GM12891 (cell line): ENCODE measurements around the gene MX1.

Experiments used
- DNase-seq: peaks from one replicate; pipeline ENCODE4 v3.0.0; 2011; ENCODE audit warnings: low spot score; ENCODE audit not compliant: insufficient read length
- FAIRE-seq: peaks from 2 replicates; lab custom pipeline; 2011; peaks lifted over from hg19 to GRCh38; lab: Jason Lieb, UNC
- PAX5 ChIP-seq: IDR thresholded peaks from 2 replicates; pipeline ENCODE4 v1.6.1; 2011; ENCODE audit warnings: low read length, moderate library complexity, mild to moderate bottlenecking; ENCODE audit not compliant: insufficient read depth, severe bottlenecking
- POLR2A ChIP-seq: IDR thresholded peaks from 2 replicates; pipeline ENCODE4 v1.6.1; 2011; ENCODE audit warnings: low read depth, low read length, control low read depth
- POLR2AphosphoS5 ChIP-seq: IDR thresholded peaks from 2 replicates; pipeline ENCODE4 v1.6.1; 2011; ENCODE audit warnings: low read depth, low read length, control low read depth
- POU2F2 ChIP-seq: IDR thresholded peaks from 2 replicates; pipeline ENCODE4 v1.6.1; 2011; ENCODE audit warnings: low read depth, mild to moderate bottlenecking, control low read depth, low read length, moderate library complexity
- SPI1 ChIP-seq: IDR thresholded peaks from 2 replicates; pipeline ENCODE4 v1.6.1; 2011; ENCODE audit warnings: low read depth, low read length, control low read depth
- TAF1 ChIP-seq: IDR thresholded peaks from 2 replicates; pipeline ENCODE4 v1.6.1; 2011; ENCODE audit warnings: low read depth, low read length, control low read depth

The MX1 gene

GRCh38 chr21:41396558-41397075 is 29.4 kb upstream of the MX1 start:
- FAIRE-seq (no peak), DNase-seq (no peak)
- no peak for TF ChIP-seq TAF1
- no peak for TF ChIP-seq POLR2A
- no peak for TF ChIP-seq PAX5
- no peak for TF ChIP-seq POU2F2
- no peak for TF ChIP-seq SPI1
- TF ChIP-seq POLR2AphosphoS5: no peak

- FAIRE-seq (no peak), DNase-seq (no peak)
- TF ChIP-seq SPI1 (no peak), POLR2AphosphoS5 (no peak), PAX5 (no peak), TAF1 (no peak), POLR2A (no peak), POU2F2 (peak; percentile 26; the same call in 1 of the 2 replicates)
Measured at GRCh38 chr21:41397471-41397891, 28.6 kb upstream of the MX1 start.

GRCh38 chr21:41398251-41398650 is 27.8 kb upstream of the MX1 start:
- FAIRE-seq (no peak), DNase-seq (no peak)
- TF ChIP-seq POLR2A: no peak
- no peak for TF ChIP-seq POLR2AphosphoS5
- TF ChIP-seq TAF1: no peak
- no peak for TF ChIP-seq PAX5
- TF ChIP-seq POU2F2: no peak
- no peak for TF ChIP-seq SPI1

GRCh38 chr21:41398831-41399230 is 27.2 kb upstream of the MX1 start:
- TF ChIP-seq PAX5: no peak
- DNase-seq: no peak
- no peak for FAIRE-seq

GRCh38 chr21:41399246-41399800 is 26.7 kb upstream of the MX1 start:
- TF ChIP-seq POLR2A (no peak; the same call in 1 of the 2 replicates), SPI1 (no peak), POLR2AphosphoS5 (peak; percentile 57; the same call in 1 of the 2 replicates), POU2F2 (no peak)
- no peak for DNase-seq
- FAIRE-seq: no peak

GRCh38 chr21:41402231-41402630 is 23.8 kb upstream of the MX1 start:
- TF ChIP-seq POLR2A (no peak), PAX5 (no peak), SPI1 (no peak), POLR2AphosphoS5 (no peak), TAF1 (no peak), POU2F2 (no peak)
- FAIRE-seq (no peak), DNase-seq (no peak)

- FAIRE-seq (no peak), DNase-seq (no peak)
- TF ChIP-seq TAF1 (no peak), POLR2AphosphoS5 (peak; percentile 44; the same call in 1 of the 2 replicates), POLR2A (peak; percentile 38; the same call in 1 of the 2 replicates)
Measured at GRCh38 chr21:41402796-41403195, 23.2 kb upstream of the MX1 start.

GRCh38 chr21:41403331-41403730 is 22.7 kb upstream of the MX1 start:
- DNase-seq: no peak
- TF ChIP-seq POLR2A (no peak), PAX5 (no peak), TAF1 (no peak), POU2F2 (no peak), SPI1 (no peak), POLR2AphosphoS5 (no peak)
- FAIRE-seq: no peak

- FAIRE-seq (no peak), DNase-seq (no peak)
- TF ChIP-seq PAX5 (no peak), SPI1 (no peak), POU2F2 (no peak)
Measured at GRCh38 chr21:41403966-41404365, 22.1 kb upstream of the MX1 start.

GRCh38 chr21:41405321-41405720 is 20.7 kb upstream of the MX1 start:
- DNase-seq (no peak), FAIRE-seq (no peak)
- no peak for TF ChIP-seq POLR2A
- TF ChIP-seq POU2F2: no peak
- no peak for TF ChIP-seq TAF1
- no peak for TF ChIP-seq POLR2AphosphoS5
- TF ChIP-seq PAX5: no peak
- no peak for TF ChIP-seq SPI1
